B cell (primary cell): ENCODE data around the gene EEA1. TPM values are rescaled to one million over a fixed set of nuclear protein-coding genes. Genes with fewer than 3 reads are reported as not detected.

Experiments
- ATAC-seq: fragments of 200-7000 bp; cut with Tn5 transposase; one replicate; pipeline ENCODE4 v1.10.0; 2021; ENCODE audit warnings: low read depth, mild to moderate bottlenecking, moderate number of reproducible peaks, moderate library complexity
- CTCF ChIA-PET: fragments of 350-600 bp; sonication (Branson Sonifier 250); formaldehyde crosslinking; loops from one replicate; lab custom pipeline; 2021; ENCODE audit warnings: antibody characterized with exemption, inconsistent platforms; lab: Charles Lee
- POLR2A ChIA-PET: fragments of 350-600 bp; sonication (Branson Sonifier 250); formaldehyde crosslinking; loops from one replicate; lab custom pipeline; 2021; ENCODE audit warnings: antibody characterized with exemption; lab: Charles Lee
- DNase-seq: peaks from one replicate; pipeline ENCODE4 v3.0.0; 2013
- H2AFZ ChIP-seq: 2 replicates; pipeline ENCODE4 v1.6.1; 2012; ENCODE audit warnings: mild to moderate bottlenecking, low read depth, low read length; ENCODE audit not compliant: insufficient read depth, poor library complexity, severe bottlenecking
- H3K27ac ChIP-seq, 2 donors: 1 replicate in 1 of 2; 2 replicates in 1 of 2; pipeline ENCODE4 v1.5.1; 2012 to 2013; ENCODE audit warnings: low read length in 2 of 2, mild to moderate bottlenecking in 2 of 2, moderate library complexity in 1 of 2
- H3K27me3 ChIP-seq, 4 experiments: fragments of 200-600 bp in 1 of 4; sonication (generic) in 1 of 4; replicated peaks in 1 of 4; 1 replicate in 2 of 4; 2 replicates in 2 of 4; pipeline versions ENCODE4 v1.6.1 to v1.7.0; 2013 to 2016; ENCODE audit warnings: low read length in 3 of 4, mild to moderate bottlenecking in 2 of 4, mixed read lengths in 1 of 4, moderate library complexity in 1 of 4; ENCODE audit not compliant: insufficient read depth in 4 of 4, control insufficient read depth in 3 of 4; ENCODE audit errors: control extremely low read depth in 1 of 4
- H3K36me3 ChIP-seq, 2 experiments: replicated peaks in 1 of 2; 1 replicate in 1 of 2; 2 replicates in 1 of 2; pipeline versions ENCODE4 v1.6.1 to v1.7.1; 2013; ENCODE audit warnings: low read length in 1 of 2; ENCODE audit not compliant: insufficient read depth in 2 of 2, control insufficient read depth in 1 of 2; ENCODE audit errors: control extremely low read depth in 1 of 2, extremely low read depth in 1 of 2
- H3K4me1 ChIP-seq, 2 donors: fragments of 200-600 bp in 1 of 2; sonication (generic) in 1 of 2; 1 replicate in 1 of 2; 2 replicates in 1 of 2; pipeline versions ENCODE4 v1.5.1 to v1.6.1; 2013 to 2017; ENCODE audit warnings: low read length in 2 of 2; ENCODE audit not compliant: control insufficient read depth in 2 of 2, insufficient read depth in 2 of 2
- H3K4me2 ChIP-seq: replicated peaks from 2 replicates; pipeline ENCODE3; 2012; ENCODE audit warnings: mild to moderate bottlenecking, low read depth, low read length; ENCODE audit not compliant: poor library complexity, severe bottlenecking
- H3K4me3 ChIP-seq, 5 experiments: fragments of 200-600 bp in 1 of 5; sonication (generic) in 1 of 5; 1 replicate in 3 of 5; 2 replicates in 2 of 5; pipeline versions ENCODE4 v1.5.1 to v1.7.0; 2011 to 2016; ENCODE audit warnings: low read length in 4 of 5, mild to moderate bottlenecking in 4 of 5, low read depth in 2 of 5, control low read depth in 1 of 5, moderate library complexity in 1 of 5; ENCODE audit not compliant: insufficient read depth in 1 of 5; ENCODE audit errors: control extremely low read depth in 1 of 5, extremely low read depth in 1 of 5
- H3K79me2 ChIP-seq: fragments of 200-600 bp; sonication (generic); one replicate; pipeline ENCODE4 v1.6.0; 2016; ENCODE audit warnings: low read length; ENCODE audit not compliant: control insufficient read depth, insufficient read depth
- H3K9ac ChIP-seq: fragments of 200-600 bp; sonication (generic); 2 replicates; pipeline ENCODE4 v1.6.1; 2017; ENCODE audit warnings: mild to moderate bottlenecking, low read length, moderate library complexity
- H3K9me3 ChIP-seq, 3 donors: one replicate each; pipeline versions ENCODE4 v1.6.1 to v1.7.1; 2013; ENCODE audit warnings: low read length in 2 of 3; ENCODE audit not compliant: control insufficient read depth in 2 of 3, insufficient read depth in 1 of 3; ENCODE audit errors: control extremely low read depth in 1 of 3
- H4K20me1 ChIP-seq: 2 replicates; pipeline ENCODE4 v1.6.0; 2012; ENCODE audit warnings: mild to moderate bottlenecking, low read length; ENCODE audit not compliant: insufficient read depth, control insufficient read depth, poor library complexity, severe bottlenecking
- H3K27ac Mint-ChIP-seq: one replicate; pipeline ENCODE4 v1.8.0; 2021; ENCODE audit warnings: mixed read lengths
- H3K27me3 Mint-ChIP-seq: one replicate; pipeline ENCODE4 v1.8.0; 2021; ENCODE audit warnings: mixed read lengths
- H3K4me1 Mint-ChIP-seq: one replicate; pipeline ENCODE4 v1.8.0; 2021; ENCODE audit warnings: mixed read lengths
- H3K4me3 Mint-ChIP-seq: one replicate; pipeline ENCODE4 v1.8.0; 2021; ENCODE audit warnings: mixed read lengths
- H3K9me3 Mint-ChIP-seq: one replicate; pipeline ENCODE4 v1.8.0; 2022; ENCODE audit warnings: mixed read lengths; ENCODE audit not compliant: insufficient read depth
- EZH2 ChIP-seq: IDR thresholded peaks from 2 replicates; pipeline ENCODE4 v1.6.1; 2012; ENCODE audit warnings: borderline replicate concordance, low read depth, mild to moderate bottlenecking, moderate library complexity, low read length; ENCODE audit not compliant: insufficient read depth, poor library complexity, severe bottlenecking
- WGBS: methylation state at CpG from one replicate; pipeline ENCODE4 v1.1.5; 2013; ENCODE audit warnings: missing lambda C conversion rate; ENCODE audit not compliant: insufficient coverage; 5-methylcytosine and 5-hydroxymethylcytosine counted together
- intact Hi-C: fragments of 100-400 bp; cut with micrococcal nuclease; formaldehyde crosslinking; loops from one replicate; pipeline ENCODE4 v1.10.0; 2022
- polyA plus RNA-seq: library from polyadenylated mRNA; depleted of rRNA; stranded (reverse); fragments of >200 nt; gene quantifications from 2 replicates; pipeline ENCODE4 v1.2.3, GENCODE V29; 2012
- total RNA-seq, 2 donors: library from RNA; stranded (reverse); fragments of 120-200 nt in 1 of 2; gene quantifications; 1 replicate in 1 of 2; 2 replicates in 1 of 2; pipeline versions ENCODE4 v1.2.3 to v1.2.4, GENCODE V29; 2013 to 2022
- TF ChIP-seq, protein P1 (sequence below): fragments of 200-600 bp; IDR thresholded peaks from one replicate; pipeline ENCODE4 v1.8.0; 2022; ENCODE audit warnings: antibody characterized with exemption, mild to moderate bottlenecking

The EEA1 gene
- total and polyA plus RNA-seq, 2 donors (not counting 1 experiment from before 2014, with no cell fraction given): 1.8 to 26.3 TPM

DNA sequence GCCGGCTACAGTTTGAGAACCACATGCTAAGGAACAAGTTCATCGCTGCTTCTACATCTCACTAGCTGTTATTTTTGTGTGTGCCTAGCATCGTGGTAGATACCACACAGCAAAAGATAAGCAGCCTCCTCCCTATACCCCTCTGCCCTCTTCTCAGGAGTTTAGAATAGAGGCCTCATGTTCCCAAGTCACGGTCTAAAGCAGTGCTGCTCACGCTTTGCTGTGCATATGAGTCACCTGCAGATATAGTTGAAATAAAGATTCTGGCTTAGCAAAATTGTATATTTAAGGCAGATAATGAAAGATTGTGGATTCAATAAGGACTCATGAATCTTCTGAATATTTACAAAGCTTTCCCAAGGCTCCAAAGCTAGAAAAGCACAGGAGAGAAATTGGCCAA is 198.3 kb downstream of the EEA1 start:
- H3K36me3 ChIP-seq: peaks cover 0 to 13% of the 10 kb centered on the region in 2 experiments
- no peak overlapping the region for H3K9ac ChIP-seq
- no peak overlapping the region for H3K27ac ChIP-seq
- Mint-ChIP-seq H3K27ac (no peak overlapping the region), H3K9me3 (peaks cover 4% of the 10 kb centered on the region), H3K4me1 (no peaks in the 10 kb centered on the region), H3K4me3 (no peak overlapping the region), H3K27me3 (no peaks in the 10 kb centered on the region)
- WGBS: 100% methylated on average over 2 of the region's 5 CpGs
- H3K9me3 ChIP-seq: no peaks in the 10 kb centered on the region
- H2AFZ ChIP-seq: no peak overlapping the region
- no peaks in the 10 kb centered on the region for H3K79me2 ChIP-seq
- H3K4me1 ChIP-seq: no peaks in the 10 kb centered on the region
- intact Hi-C loops: no loop called here
- no peak overlapping the region for H3K4me3 ChIP-seq
- no peak overlapping the region for H3K4me2 ChIP-seq
- POLR2A ChIA-PET: no interaction called here
- no peaks in the 10 kb centered on the region for H4K20me1 ChIP-seq
- DNase-seq (no peak), ATAC-seq (no peak)
- TF ChIP-seq, protein P1, sequence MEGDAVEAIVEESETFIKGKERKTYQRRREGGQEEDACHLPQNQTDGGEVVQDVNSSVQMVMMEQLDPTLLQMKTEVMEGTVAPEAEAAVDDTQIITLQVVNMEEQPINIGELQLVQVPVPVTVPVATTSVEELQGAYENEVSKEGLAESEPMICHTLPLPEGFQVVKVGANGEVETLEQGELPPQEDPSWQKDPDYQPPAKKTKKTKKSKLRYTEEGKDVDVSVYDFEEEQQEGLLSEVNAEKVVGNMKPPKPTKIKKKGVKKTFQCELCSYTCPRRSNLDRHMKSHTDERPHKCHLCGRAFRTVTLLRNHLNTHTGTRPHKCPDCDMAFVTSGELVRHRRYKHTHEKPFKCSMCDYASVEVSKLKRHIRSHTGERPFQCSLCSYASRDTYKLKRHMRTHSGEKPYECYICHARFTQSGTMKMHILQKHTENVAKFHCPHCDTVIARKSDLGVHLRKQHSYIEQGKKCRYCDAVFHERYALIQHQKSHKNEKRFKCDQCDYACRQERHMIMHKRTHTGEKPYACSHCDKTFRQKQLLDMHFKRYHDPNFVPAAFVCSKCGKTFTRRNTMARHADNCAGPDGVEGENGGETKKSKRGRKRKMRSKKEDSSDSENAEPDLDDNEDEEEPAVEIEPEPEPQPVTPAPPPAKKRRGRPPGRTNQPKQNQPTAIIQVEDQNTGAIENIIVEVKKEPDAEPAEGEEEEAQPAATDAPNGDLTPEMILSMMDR: no peak
- TF ChIP-seq EZH2: no peak
- no peaks in the 10 kb centered on the region for H3K27me3 ChIP-seq
- CTCF ChIA-PET: no interaction called here

DNA sequence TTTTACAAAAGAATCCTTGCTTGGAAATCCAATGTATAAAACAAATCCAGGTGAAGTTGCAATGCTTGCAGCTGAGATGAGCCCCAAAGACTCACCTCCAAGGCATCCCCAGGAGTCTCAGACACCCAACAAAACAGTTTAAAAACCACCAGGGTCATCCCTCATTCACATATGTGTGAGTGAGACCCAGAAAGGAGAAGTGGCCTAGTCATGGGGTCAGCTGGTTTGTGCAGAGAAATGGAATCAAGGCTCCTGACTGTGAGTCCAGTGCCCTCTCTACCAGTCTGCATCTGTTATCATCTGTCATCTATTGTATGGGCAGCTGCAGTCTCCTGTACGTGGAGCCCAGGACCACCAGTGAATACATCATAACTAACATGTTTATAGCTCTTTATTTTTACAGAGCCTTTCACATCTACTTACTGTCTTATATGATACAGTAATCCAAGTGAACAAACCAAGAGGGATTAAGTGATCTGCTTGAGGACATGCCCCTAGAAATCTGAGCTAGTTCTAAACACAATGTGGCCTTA is 199.3 kb downstream of the EEA1 start:
- TF ChIP-seq, protein P1: no peak
- TF ChIP-seq EZH2: no peak
- Histone ChIP-seq H3K9ac (no peak overlapping the region), H3K27me3 (no peaks in the 10 kb centered on the region), H3K36me3 (peaks cover 0 to 13% of the 10 kb centered on the region in 2 experiments), H3K9me3 (no peaks in the 10 kb centered on the region), H3K4me2 (no peak overlapping the region), H3K79me2 (no peaks in the 10 kb centered on the region), H3K4me1 (no peaks in the 10 kb centered on the region), H3K27ac (no peak overlapping the region), H2AFZ (no peak overlapping the region), H3K4me3 (no peak overlapping the region), H4K20me1 (no peaks in the 10 kb centered on the region)
- intact Hi-C loops: no loop called here
- H3K4me3 Mint-ChIP-seq: no peak overlapping the region
- ATAC-seq: no peak
- no peak overlapping the region for H3K27ac Mint-ChIP-seq
- no peaks in the 10 kb centered on the region for H3K4me1 Mint-ChIP-seq
- peaks cover 4% of the 10 kb centered on the region for H3K9me3 Mint-ChIP-seq
- ChIA-PET POLR2A (no interaction called here), CTCF (no interaction called here)
- H3K27me3 Mint-ChIP-seq: no peaks in the 10 kb centered on the region
- DNase-seq: no peak
- no CpG with 5 or more reads among the region's 1 CpG for WGBS
